ENCODE results near the gene RASL11A. TPM values are rescaled to one million over a fixed set of nuclear protein-coding genes. Genes with fewer than 3 reads are reported as not detected.
"Not testable (repeated sequence)": the region's sequence is repeated elsewhere in the genome, so short reads cannot be mapped to it uniquely, and the experiment has no call there.

Gene RASL11A
- total RNA-seq, 1 donor from 2014 or later, result 10.5 TPM

DNA sequence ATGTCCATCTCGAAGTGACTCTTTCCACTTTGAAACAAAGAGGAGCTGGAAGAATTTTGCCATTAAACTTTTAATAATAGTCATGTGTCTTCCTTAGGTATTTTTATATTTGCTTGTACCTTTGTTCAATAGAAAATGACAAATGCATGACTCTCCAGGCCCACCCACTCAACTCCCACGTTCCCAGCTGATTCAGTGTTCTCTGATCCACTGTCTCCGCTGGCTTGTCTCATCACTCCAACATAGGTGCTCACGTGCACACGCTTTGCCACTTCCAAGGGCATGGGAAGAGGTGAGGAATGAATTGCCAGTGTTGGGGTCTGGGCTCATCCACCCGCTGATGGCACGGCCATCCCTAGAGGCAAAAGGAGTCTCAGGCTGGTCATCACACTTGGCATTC is 24.5 kb downstream of the RASL11A start:
- peaks cover 3% of the 10 kb centered on the region for H3K9me3 Mint-ChIP-seq
- H3K27ac Mint-ChIP-seq, result no peak overlapping the region
- H3K36me3 Mint-ChIP-seq, result no peaks in the 10 kb centered on the region
- no peak overlapping the region for H3K4me3 Mint-ChIP-seq
- peaks cover 28% of the 10 kb centered on the region for H3K27me3 Mint-ChIP-seq (ENCODE audit: low read depth)
- no peak for DNase-seq (ENCODE audit: low spot score in 2 of 2, unreplicated experiment in 2 of 2)
- peaks cover 2% of the 10 kb centered on the region for H3K4me1 Mint-ChIP-seq
- TF ChIP-seq, protein P1, sequence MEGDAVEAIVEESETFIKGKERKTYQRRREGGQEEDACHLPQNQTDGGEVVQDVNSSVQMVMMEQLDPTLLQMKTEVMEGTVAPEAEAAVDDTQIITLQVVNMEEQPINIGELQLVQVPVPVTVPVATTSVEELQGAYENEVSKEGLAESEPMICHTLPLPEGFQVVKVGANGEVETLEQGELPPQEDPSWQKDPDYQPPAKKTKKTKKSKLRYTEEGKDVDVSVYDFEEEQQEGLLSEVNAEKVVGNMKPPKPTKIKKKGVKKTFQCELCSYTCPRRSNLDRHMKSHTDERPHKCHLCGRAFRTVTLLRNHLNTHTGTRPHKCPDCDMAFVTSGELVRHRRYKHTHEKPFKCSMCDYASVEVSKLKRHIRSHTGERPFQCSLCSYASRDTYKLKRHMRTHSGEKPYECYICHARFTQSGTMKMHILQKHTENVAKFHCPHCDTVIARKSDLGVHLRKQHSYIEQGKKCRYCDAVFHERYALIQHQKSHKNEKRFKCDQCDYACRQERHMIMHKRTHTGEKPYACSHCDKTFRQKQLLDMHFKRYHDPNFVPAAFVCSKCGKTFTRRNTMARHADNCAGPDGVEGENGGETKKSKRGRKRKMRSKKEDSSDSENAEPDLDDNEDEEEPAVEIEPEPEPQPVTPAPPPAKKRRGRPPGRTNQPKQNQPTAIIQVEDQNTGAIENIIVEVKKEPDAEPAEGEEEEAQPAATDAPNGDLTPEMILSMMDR (IDR thresholded peaks at IDR 0.05; ENCODE audit: unreplicated experiment), result no peak

DNA sequence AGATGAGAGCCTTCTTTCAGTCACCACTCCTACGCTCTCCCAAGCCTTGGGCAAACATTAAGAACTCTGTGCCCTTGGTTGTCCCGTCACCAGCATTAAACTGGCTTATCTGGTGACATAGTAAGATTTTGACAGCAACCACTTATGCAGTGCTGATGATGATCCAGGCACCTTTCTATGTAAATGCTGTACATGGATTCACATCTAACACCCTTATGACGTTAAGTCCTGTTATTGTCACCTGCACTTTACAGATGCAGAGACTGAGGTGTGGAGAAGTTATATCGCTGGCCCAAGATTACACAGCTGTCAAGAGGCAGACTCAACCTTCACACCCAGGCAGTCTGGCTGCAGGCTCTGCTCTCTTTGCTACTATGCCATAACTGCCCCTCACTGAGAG is 25.0 kb downstream of the RASL11A start:
- H3K36me3 Mint-ChIP-seq, result no peaks in the 10 kb centered on the region
- H3K9me3 Mint-ChIP-seq, result peaks cover 3% of the 10 kb centered on the region
- TF ChIP-seq, protein P1 (IDR thresholded peaks at IDR 0.05; ENCODE audit: unreplicated experiment), result no peak
- H3K4me3 Mint-ChIP-seq, result no peak overlapping the region
- H3K27ac Mint-ChIP-seq, result no peak overlapping the region
- H3K27me3 Mint-ChIP-seq (ENCODE audit: low read depth), result peaks cover 28% of the 10 kb centered on the region
- no peaks in the 10 kb centered on the region for H3K4me1 Mint-ChIP-seq
- DNase-seq (ENCODE audit: low spot score in 2 of 2, unreplicated experiment in 2 of 2), result no peak

DNA sequence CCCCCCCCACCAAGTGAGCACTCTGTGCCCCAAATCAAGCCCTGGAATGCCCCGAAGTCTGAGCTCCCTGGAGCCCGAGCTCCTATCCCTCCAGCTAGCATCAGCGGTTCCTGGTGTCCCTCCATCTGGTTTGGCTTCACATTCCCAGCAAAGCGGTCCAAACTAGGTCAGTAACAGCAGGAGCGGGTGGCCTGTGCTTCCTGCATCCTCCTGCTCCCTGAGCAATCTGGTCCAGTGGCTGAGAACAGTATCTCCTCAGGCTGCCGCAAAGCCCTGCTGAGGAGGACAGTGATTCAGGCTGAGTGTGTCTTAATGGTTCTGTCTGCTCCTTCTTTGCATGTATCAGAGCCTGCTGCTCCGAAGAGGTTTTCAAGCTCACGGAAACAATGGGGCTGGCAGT is 25.9 kb downstream of the RASL11A start:
- Mint-ChIP-seq H3K4me1 (no peaks in the 10 kb centered on the region), H3K27me3 (ENCODE audit: low read depth) (peaks cover 28% of the 10 kb centered on the region), H3K4me3 (no peak overlapping the region), H3K9me3 (peaks cover 3% of the 10 kb centered on the region), H3K36me3 (no peaks in the 10 kb centered on the region), H3K27ac (no peak overlapping the region)
- TF ChIP-seq, protein P1 (IDR thresholded peaks at IDR 0.05; ENCODE audit: unreplicated experiment), result no peak
- DNase-seq (ENCODE audit: low spot score in 2 of 2, unreplicated experiment in 2 of 2), result no peak

DNA sequence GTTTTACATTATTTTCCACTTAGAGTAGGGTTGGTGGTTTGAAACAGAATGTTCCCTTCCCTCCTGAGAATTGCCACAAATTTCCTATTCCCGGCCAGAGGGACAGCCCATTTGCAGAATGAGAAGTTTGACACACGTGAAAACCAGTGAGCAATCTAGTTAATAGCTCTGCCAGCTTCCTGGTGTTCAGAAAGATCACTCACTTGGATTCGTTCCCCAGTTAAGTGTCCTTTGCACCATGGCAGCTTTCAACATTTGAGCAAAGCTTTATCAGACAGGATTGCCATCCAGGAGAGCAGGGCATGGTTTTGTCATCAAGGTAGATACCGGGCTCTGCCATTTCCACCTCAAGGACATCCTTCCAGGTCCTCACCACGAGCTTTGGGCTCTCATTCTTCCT is 28.2 kb downstream of the RASL11A start:
- Mint-ChIP-seq H3K4me3 (no peak overlapping the region), H3K36me3 (no peaks in the 10 kb centered on the region), H3K9me3 (peaks cover 13% of the 10 kb centered on the region), H3K27me3 (ENCODE audit: low read depth) (peaks cover 16% of the 10 kb centered on the region), H3K27ac (no peak overlapping the region), H3K4me1 (no peaks in the 10 kb centered on the region)
- TF ChIP-seq, protein P1 (IDR thresholded peaks at IDR 0.05; ENCODE audit: unreplicated experiment), result no peak
- DNase-seq (ENCODE audit: low spot score in 2 of 2, unreplicated experiment in 2 of 2), result no peak

DNA sequence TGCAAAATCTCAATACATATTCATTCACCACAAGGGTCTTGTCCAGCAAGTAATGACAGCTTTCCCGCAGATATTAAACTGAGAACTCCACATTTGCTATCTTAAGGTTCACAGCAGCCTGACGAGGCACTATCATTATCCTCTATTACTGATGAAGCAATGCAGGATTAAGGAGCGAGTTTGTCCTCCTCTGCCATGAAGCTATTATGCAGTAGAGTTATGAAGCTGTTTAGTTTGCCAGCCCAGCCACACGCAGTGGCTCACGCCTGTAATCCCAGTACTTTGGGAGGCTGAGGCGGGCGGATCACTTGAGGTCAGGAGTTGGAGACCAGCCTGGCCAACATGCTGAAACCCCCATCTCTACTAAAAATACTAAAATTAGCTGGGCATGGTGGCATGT is 29.8 kb downstream of the RASL11A start:
- H3K4me1 Mint-ChIP-seq; H3K27ac Mint-ChIP-seq; DNase-seq (ENCODE audit: low spot score in 2 of 2, unreplicated experiment in 2 of 2); H3K36me3 Mint-ChIP-seq; H3K4me3 Mint-ChIP-seq: not testable (repeated sequence)
- H3K9me3 Mint-ChIP-seq, result peaks cover 13% of the 10 kb centered on the region
- peaks cover 13% of the 10 kb centered on the region for H3K27me3 Mint-ChIP-seq (ENCODE audit: low read depth)

DNA sequence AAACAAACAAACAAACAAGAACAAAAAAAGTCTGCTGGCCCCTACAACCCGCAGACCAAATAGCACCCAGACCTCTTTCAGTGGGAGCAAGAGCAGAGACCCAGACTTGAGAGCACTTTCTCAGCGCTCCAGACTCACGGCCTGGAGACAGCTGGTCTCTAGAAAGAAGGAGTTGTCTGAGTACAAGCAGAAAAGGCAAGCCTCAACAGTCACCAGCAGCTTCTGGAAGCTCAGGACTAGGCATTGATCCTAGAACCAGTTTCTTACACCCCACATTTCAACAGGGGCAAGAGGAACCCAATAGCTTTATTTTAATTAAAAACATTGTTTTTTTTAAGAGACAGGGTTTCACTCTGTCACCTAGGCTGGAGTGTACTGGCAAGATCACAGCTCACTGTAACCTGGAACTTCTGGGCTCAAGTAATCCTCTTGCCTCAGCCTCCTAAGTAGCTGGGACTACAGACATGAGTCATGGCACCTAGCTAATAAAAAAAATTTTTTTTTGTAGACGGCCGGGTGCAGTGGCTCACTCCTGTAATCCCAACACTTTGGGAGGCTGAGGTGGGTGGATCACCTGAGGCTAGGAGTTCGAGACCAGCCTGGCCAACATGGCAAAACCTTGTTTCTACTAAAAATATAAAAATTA is 30.4 kb downstream of the RASL11A start:
- no peak overlapping the region for H3K4me3 Mint-ChIP-seq
- no peaks in the 10 kb centered on the region for H3K4me1 Mint-ChIP-seq
- H3K9me3 Mint-ChIP-seq, result peaks cover 13% of the 10 kb centered on the region
- no peak overlapping the region for H3K27ac Mint-ChIP-seq
- no peak for DNase-seq (ENCODE audit: low spot score in 2 of 2, unreplicated experiment in 2 of 2)
- H3K36me3 Mint-ChIP-seq, result no peaks in the 10 kb centered on the region
- TF ChIP-seq, protein P1 (IDR thresholded peaks at IDR 0.05; ENCODE audit: unreplicated experiment), result no peak
- peaks cover 13% of the 10 kb centered on the region for H3K27me3 Mint-ChIP-seq (ENCODE audit: low read depth)
